Activated CD8-positive, alpha-beta memory T cell treated with anti-CD3 and anti-CD28 coated beads for 4 hours (primary cell): ENCODE data around the gene PVALEF.

Experiments used
- DNase-seq, 2 donors: peaks; one replicate each; pipeline ENCODE4 v3.0.0-alpha.2; 2020; ENCODE audit warnings: low read depth in 2 of 2

PVALEF gene

GRCh38 chr17:81161972-81162371 is 3.3 kb upstream of the PVALEF start:
- no peak for DNase-seq

- no peak for DNase-seq
Measured at GRCh38 chr17:81162491-81162890, 2.8 kb upstream of the PVALEF start.

GRCh38 chr17:81163051-81163695 is 2.1 kb upstream of the PVALEF start:
- no peak for DNase-seq

- DNase-seq, result no peak
Measured at GRCh38 chr17:81163703-81164370, 1.5 kb upstream of the PVALEF start.

GRCh38 chr17:81164371-81165245 is 699 bp upstream of the PVALEF start:
- no peak for DNase-seq

- no peak for DNase-seq
Measured at GRCh38 chr17:81166033-81166492, 756 bp downstream of the PVALEF start, which contains the start of gene AATK. TSS of gene AATK (minus strand) at chr17:81166221. CDS start at chr17:81165992, 229 bp downstream.

GRCh38 chr17:81167194-81167524 is 1.9 kb downstream of the PVALEF start:
- no peak for DNase-seq

GRCh38 chr17:81167638-81168037 is 2.3 kb downstream of the PVALEF start:
- no peak for DNase-seq

- no peak for DNase-seq
Measured at GRCh38 chr17:81169870-81170309, 4.6 kb downstream of the PVALEF start.

- DNase-seq, result no peak
Measured at GRCh38 chr17:81170727-81171494, 5.6 kb downstream of the PVALEF start.

GRCh38 chr17:81171941-81172340 is 6.6 kb downstream of the PVALEF start:
- DNase-seq, result no peak

- no peak for DNase-seq
Measured at GRCh38 chr17:81173052-81173761, 7.9 kb downstream of the PVALEF start.

GRCh38 chr17:81173762-81174155 is 8.5 kb downstream of the PVALEF start:
- DNase-seq, result no peak

GRCh38 chr17:81176666-81177065 is 11.4 kb downstream of the PVALEF start:
- DNase-seq, result no peak

- DNase-seq, result no peak
Measured at GRCh38 chr17:81178136-81179091, 13.1 kb downstream of the PVALEF start.

GRCh38 chr17:81179220-81179619 is 13.9 kb downstream of the PVALEF start:
- DNase-seq, result no peak

- DNase-seq, result no peak
Measured at GRCh38 chr17:81179861-81180260, 14.6 kb downstream of the PVALEF start.

GRCh38 chr17:81180836-81181810 is 15.8 kb downstream of the PVALEF start:
- DNase-seq, result no peak

- DNase-seq, result no peak
Measured at GRCh38 chr17:81181811-81182185, 16.5 kb downstream of the PVALEF start.
